Measurements from ENCODE around the gene PDIA4.
"Not testable (repeated sequence)": the region's sequence is repeated elsewhere in the genome, so short reads cannot be mapped to it uniquely, and the experiment has no call there.

Gene PDIA4

GRCh38 chr7:149003018-149003417 lies 25.3 kb downstream of the PDIA4 start:
- DNase-seq, result no peak

DNA sequence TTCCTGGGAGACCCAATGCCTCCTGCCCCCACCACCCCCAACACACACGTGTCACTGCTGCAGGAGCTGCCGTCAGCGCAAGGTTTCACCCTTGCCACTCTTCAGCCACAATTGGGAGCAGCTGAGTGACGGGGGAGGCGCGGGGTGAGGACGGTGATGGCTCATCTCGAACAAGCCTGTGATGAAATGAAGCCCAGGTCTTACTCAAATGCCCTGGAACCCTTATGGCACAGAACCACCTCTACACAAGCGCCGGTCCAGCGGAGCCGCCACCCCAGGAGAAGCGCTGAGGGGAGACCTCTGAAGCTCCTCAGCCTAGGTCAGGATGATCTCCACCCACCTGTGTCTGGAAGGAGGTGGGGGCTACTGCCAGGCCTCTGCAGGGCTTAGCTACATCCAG lies 25.7 kb downstream of the PDIA4 start:
- no peak for DNase-seq

- DNase-seq, result no peak
Observed at GRCh38 chr7:149001427-149002068, 26.8 kb downstream of the PDIA4 start.

DNA sequence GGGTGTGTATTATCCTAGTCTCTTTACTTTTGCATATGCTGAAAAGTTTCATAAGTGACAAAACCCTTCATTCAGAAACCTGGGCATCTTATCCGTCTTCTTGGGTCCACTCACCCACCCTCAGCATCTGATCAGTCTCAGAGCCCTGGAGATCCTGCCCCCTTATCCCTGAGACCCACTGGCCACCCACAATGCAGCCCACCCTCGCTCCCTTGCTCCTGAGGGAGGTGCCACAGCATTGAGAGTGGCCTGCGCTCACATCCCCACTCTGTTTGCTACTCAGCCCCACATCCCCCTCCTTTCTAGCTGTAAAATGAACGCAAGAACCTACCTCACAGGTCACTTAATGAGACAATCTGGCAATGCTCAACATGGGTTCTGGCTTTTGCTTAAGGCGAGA lies 27.3 kb downstream of the PDIA4 start:
- DNase-seq, result no peak

DNA sequence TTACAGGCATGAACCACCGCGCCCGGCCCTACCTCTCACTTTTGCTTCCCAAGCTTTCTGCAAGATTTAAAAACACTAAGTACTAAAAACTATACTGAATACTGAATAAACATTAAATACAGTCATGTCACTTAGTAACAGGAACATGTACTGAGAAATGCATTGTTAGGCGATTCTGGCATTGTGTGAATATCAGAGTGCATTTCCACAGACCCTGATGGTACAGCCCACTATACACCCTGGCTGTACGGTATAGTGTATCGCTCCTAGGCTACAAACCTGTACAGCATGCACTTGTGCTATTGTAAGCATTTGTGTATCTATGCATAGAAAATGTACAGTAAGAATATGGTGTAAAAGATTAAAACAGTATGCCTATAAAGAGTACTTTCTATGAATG lies 29.1 kb downstream of the PDIA4 start:
- DNase-seq, result no peak

GRCh38 chr7:148997497-148997896 lies 30.8 kb downstream of the PDIA4 start:
- DNase-seq, result no peak

- no peak for DNase-seq
Observed at GRCh38 chr7:148994576-148994975, 33.7 kb downstream of the PDIA4 start.

GRCh38 chr7:148993193-148993592 lies 35.1 kb downstream of the PDIA4 start:
- no peak for DNase-seq

DNA sequence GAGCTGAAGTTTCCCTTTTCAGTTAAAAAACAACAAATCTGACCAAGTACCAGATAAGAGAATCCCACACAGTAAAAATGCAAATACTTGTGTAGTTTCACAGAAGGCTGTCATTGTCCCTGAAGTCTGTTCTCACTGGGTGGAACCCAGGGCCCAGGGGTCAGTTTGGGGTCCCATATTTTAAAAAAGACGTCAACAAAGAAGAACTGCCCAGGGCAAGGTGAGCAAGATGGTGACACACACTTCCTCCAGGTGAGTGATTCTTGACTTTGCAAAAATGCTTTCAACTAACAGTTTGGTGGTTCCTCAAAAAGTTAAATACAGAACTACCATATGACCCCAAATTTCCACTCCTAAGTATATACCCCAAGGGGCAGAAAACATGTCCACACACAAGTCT lies 36.8 kb downstream of the PDIA4 start:
- DNase-seq, result no peak

DNA sequence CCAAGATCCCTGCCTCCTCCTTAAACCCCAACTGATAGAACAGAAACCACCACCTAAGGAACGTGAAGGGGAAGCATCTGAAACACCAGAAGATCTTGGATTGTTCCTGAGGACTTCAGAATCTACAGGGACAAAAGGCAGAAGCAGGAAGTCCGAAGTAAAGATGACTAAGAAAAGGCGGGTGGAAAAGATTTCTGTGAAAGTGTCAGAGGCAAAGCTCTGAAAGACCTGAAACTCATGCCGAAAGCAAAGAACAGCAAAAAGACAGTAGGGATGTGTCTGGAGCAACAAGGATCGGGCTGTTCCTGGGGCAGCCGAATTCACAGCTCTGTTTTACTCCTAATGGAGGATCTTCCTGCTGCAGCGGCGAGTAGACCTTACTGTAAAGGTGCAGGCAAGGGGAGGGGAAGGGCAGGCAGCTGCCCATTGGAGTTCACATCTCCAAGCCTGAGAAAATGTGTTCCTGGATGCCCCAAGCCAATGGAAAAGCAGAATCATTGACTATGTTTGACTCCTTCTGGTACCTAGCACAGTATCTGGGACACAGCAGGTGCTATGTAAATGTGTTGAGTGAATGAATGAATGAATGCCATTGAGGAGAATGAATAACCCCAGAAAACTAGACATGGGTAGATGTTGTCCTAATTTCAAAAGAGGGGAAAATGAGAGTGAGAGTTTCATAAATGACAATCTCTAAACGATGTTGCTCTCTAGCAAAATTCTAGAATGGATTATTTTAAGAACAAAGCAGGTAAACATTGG lies 40.4 kb downstream of the PDIA4 start:
- DNase-seq, result peak in 1 of 2 experiments; percentile 82

DNA sequence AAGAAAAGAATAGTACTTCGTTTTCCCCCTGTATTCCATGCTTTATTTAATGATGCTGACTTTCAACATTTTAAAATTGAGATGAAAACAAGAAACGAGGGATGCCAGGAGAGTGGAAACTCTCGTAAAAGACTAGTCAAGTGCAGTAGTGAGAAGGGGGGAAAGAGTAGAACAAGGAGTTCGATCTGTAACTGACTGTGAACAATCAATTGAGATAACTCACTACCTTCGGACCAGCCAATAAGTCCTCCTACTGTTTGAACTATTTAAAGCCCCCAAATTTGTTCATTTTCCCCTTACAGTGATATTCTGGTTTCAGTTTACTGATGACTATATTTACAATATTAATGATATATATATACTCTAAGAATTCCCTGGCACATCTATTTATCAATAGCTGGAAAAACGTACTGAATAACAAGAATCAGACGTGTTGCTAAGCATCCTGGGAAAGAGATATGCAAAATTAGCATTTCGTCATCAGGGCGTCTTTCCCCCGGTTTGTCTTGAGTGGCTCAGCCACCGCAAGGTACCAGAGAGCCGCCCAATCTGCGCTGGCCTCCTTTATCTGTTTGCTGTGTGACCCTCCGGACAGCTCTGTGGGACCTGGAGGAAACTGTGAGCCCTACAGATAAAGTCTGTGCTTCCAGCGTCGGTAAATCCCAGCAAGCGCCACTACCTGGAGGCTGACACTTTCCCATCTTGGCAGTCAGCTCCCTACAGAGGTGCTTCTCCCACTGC lies 41.1 kb downstream of the PDIA4 start:
- peak; percentile 77 to 90 for DNase-seq

GRCh38 chr7:148986742-148987009 lies 41.6 kb downstream of the PDIA4 start:
- no peak for DNase-seq

GRCh38 chr7:148983200-148984146 lies 44.8 kb downstream of the PDIA4 start:
- peak; percentile 58 to 92 for DNase-seq

DNA sequence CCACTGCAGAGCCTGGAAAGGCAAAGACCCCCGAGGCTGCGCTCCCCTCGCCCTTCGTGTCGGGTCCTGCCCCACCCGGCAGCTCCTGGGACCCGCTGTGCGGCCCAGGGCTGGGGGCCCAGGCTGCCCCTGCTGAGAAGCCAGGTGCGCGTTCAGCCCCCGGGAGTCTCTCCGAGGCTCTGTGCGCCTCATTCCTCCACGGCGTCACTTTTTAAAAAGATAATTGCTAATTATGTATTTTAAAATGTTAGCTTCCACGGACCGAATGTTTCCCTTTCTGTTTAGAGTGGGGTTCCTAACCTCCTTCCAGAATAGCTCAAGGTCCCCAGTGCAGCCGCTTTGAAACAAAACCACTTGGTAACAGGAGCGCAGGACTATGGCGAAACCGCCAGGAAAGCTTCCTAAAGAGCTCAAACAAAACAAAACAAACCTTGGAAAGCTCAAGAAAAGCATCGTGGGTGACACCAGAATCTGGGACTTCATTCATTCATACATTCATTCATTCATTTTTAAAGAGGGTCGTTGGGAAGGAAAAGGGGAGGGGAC lies 45.6 kb downstream of the PDIA4 start:
- no peak for DNase-seq

DNA sequence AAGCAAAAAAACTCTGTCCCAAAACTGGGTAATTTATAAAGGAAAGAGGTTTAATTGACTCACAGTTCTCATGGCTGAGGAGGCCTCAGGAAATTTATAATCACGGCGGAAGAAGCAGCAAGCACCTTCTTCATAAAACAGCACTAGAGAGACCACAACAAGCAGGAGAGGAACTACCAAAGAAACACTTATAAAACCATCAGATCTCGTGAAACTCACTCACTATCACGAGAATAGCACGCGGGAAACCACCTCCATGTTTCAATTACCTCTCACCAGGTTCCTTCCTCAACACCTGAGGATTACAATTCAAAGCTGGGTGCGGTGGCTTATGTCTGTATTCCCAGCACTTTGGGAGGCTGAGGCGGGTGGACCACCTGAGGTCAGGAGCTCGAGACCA lies 48.5 kb downstream of the PDIA4 start:
- DNase-seq, result no peak

- not testable (repeated sequence) for DNase-seq
Observed at GRCh38 chr7:148979072-148979471, 49.2 kb downstream of the PDIA4 start.

- DNase-seq, result no peak
Observed at GRCh38 chr7:148978091-148978490, 50.2 kb downstream of the PDIA4 start.

DNA sequence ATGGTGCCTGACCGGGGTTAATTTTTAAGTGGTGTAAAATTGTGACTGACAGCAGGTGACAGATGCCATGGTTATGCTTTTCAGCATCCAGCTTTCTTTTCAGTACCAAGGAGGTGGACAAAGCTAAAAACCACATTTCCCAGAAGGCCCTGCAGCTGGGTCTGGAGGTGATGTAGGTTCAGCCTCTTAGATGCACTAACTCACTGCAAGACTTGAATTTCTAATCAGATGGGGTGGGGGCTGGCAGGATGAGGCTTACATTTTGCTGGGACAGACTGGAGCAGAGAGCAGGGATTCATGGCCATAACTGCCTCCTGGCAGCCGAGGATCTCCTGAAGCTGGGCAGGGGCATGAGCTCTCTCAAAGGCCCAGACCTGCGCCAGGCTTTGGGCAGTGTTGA lies 52.4 kb downstream of the PDIA4 start:
- no peak for DNase-seq

- no peak for DNase-seq
Observed at GRCh38 chr7:148973256-148973655, 55.0 kb downstream of the PDIA4 start.

- DNase-seq, result no peak
Observed at GRCh38 chr7:148972375-148972774, 55.9 kb downstream of the PDIA4 start.

DNA sequence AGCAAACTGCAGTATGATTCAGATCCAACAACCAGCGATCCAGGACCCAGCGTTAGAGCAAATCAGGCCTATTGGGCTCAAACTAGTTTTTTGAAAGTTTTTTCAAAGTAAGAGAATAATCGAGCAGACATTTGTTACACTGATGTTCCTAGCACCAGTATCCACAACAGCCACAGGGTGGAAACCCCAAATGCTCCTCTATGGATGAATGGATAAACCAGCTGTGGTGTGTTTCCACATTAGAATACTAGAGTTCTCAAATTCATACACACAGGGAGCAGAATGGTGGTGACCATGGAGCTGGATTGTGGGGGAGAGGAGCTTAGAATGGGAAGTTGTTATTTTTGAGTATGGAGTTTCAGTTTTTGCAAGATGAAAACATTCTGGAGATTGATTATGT lies 60.7 kb downstream of the PDIA4 start:
- DNase-seq, result no peak

DNA sequence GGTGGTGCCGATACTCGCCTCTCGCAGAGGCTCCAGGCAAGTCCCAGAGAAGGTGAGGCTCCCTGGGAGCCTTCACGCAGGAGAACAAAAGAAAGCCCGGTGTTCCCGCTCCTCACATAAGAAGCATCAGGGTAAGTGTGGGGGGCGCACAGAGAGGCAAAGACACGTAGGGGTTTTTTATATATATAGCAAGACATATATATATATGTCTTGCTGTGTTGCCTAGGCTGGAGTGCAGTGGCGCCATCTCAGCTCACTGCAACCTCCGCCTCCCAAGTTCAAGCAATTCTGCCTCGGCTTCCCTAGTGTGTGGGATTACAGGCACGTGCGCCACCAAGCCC lies 61.3 kb downstream of the PDIA4 start:
- no peak for DNase-seq

Data from NCI-H187 (cell line).